Measurements from ENCODE around the gene GSTP1.

Gene GSTP1

DNA sequence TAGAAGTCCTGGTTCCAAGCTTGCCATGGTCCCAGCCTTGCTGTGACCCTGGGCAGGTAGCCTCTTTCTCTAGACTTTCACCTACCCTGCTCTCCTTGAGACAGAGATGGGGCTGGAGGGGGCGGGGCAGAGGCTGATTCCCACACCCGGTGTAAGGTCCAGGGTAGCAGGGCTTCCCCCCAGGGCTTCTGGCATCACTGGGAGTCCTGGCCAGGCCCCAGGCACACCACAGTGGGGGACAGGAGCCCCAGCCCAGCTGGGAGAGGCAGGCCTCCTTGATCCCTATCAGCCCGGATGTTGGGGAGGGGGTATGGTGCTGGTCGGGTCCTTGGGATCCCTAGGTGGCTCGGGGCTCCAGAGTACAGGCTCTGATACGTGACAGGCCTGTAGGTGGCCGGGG, 47.8 kb downstream of the GSTP1 start:
- no peak for DNase-seq (ENCODE audit: low spot score)

DNA sequence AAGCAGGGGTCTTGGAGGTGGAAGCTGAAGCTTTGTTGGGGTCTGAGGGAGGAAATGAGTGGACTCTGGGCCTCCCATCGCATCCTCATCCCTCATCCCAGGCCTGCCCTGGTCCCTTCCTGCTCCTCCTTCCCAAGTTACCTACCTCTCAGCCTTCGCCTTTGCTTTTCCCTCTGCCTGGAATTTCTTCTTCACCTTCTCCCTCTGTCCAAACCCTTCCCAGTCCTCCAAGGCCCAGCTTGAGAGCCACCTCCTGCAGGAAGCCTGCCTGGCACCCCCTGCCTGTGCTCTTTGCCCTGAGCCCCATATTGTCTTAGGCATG, 48.2 kb downstream of the GSTP1 start:
- DNase-seq (ENCODE audit: low spot score) = no peak

DNA sequence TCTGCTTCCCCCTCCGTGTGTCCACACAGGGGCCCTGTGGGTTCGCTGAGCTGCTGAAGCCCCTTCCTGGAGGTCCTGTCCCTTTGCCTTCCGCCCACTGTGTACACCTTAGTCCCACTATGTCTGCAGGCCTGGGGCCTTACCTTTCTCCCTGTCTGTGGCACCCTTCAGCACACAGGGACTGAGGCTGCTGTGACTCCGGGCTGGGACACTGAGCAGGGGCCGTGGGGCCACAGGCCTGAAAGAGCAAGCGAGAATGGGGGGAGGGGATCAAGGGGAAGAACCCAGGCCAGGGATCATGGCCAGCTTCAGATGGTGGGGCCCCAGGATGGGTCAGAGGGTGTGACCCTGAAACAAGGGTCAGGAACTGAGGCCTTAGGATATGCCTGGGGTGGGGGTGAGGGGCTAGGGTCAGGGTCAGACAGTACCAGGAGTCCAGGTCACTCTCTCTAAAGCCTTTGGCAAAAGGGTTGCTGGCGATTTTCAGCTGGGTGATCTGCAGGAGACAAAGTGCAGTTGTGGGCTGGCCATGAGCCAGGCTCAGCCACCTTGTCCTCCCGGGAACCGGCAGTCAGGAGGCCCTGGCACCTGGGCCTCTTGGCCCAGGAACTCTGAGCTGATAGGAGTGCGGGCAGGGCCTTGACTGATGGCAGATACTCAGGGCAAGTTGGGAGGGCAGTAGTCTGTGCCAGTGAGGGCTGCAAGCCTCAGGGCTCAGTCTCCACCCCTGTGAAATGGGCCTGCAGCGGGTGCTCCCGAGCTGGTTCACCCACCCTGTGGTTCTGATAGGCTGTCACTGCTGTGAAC, 48.8 kb downstream of the GSTP1 start:
- peak; percentile 89 for DNase-seq (ENCODE audit: low spot score)

DNA sequence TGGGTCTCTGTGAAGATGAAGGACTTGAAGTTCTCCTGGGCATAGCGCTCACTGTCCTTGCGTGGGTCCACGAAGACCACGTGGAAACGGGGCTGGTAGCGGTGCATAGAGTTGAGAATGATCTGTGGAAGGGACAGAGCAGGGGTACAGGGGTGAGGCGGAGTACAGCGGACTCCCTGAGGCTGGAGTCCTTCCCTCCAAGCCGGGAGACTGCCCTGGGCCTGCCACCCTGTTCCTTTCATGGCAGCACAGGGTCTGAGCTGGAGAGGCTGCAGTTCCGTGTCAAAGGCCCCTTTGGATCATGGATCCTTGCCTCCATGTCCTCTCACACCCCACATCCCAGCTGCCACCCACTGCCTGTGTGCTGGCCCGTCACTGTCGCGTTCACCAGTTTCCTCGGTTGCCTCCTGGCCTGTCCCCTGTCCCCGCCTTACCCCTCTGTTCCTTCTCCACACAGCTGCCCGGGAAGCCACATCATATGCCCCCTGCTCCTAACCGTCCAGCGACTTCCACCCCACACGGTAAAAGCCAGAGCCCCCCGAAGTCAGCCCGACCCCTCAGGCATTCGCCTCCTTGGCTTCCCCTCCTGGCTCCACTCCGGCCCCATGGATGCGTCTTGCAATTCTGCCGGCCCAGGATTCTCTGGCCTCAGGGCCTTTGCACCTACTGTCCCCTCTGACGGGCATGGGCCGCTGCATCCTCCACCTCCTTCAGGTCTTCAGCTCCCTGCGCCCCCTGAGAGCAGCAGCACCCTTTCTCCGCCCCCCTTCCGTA, 49.6 kb downstream of the GSTP1 start:
- no peak for DNase-seq (ENCODE audit: low spot score)

DNA sequence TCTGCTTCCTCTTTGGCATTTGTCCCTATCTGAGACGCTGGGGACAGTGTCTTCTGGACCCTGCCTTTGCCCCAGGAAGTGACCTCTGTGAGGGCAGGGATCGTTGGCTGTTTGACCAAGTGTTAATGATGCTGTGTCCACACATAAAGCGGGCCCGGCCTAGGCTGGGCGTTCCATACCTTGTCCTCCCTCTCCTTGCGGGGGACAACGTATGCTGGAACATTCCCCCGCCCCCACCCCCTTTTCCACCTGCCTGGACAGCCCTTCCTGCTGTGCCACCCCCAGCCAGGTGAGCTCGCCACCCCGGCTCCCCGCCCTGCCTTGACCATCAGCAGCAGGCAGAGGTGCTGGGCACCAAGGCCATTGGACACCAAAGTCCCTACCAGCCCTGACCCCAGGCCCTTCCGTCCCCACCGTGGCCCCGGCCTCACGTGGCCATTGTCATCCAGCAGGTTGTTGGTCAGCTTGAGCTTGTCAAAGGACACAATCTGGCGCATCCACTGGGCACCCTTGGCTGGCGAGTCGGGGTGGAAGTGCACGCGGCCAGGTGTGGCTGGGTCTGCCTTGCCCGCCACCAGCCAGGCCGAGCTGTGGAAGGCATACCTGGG, 50.2 kb downstream of the GSTP1 start:
- no peak for DNase-seq (ENCODE audit: low spot score)

DNA sequence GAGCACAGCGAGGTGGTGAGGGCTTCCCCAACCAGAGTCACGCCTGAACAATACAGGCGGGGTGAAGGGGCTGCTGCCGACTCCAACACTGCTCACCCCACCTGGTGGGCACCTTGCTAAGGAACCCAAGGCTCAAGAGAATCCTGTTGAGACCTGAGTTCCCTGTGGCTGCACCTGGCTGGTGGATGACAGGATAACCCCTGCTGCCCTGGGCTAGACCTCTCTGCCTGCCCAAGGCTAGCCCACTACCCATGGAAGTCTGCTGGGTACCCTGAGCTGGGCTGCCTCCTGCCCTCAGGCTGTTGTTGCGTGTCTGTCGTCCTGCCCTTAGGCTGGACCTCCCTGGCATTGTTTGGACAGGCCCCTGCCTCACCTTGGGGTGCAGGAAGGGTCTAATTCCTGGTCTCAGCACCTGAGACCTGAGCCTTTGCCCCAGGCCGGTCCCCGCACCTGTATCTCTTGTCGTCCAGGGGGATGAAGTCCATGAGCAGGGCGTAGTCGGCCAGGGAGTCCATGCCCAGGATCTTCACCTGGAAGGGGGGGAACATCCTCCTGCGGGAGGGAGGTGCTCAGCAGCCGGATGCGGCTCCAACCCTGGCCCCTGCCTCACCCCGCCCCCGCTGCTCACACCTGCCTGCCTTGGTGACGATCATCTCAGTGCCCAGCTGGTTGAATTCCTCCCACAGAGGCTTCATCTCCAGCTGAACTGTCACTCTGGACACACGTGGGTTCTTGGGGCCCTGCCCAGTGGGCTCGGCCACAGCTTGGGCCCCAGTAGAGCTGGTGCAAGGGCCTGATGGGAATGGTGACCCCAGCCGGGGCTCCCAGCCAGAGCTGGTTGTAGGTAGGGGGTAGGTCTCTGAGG, 51.0 kb downstream of the GSTP1 start:
- DNase-seq (ENCODE audit: low spot score) = no peak

DNA sequence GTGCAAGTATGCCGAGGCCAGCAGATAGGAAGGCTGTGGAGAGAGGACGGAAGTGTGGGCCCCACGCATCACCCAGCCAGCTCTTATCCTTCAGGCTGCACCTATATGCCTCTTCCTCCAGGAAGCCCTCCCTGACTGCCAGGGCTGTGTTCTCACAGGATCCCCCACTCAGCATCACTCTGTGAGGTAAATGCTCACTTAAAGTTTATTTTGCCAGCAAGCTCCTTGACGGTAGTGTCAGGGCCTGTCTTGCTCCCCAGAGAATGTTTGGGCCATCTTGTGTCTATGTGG, 51.6 kb downstream of the GSTP1 start:
- DNase-seq (ENCODE audit: low spot score) = no peak
